HepG2 (cell line): ENCODE measurements around the gene MAPK6. TPM values are rescaled to one million over a fixed set of nuclear protein-coding genes. Genes with fewer than 3 reads are reported as not detected.
A peak's percentile ranks its signal among the peaks of the same experiment; 100 is the strongest.

Experiments
- ARHGAP35 ChIP-seq: sonication (generic); formaldehyde crosslinking; IDR thresholded peaks from 2 replicates; pipeline ENCODE4 v1.9.0; 2022; ENCODE audit warnings: mild to moderate bottlenecking, inconsistent platforms, moderate library complexity, missing genetic modification reagents, borderline replicate concordance
- ELF1 ChIP-seq: sonication (generic); formaldehyde crosslinking; IDR thresholded peaks from 2 replicates; pipeline ENCODE4 v1.4.0; 2020; ENCODE audit warnings: missing genetic modification reagents
- ELF3 ChIP-seq: IDR thresholded peaks from 2 replicates; pipeline ENCODE4 v1.6.1; 2016; ENCODE audit warnings: missing genetic modification reagents, missing compliant biosample characterization
- FOXP1 ChIP-seq, 2 experiments: fragments of 450-650 bp in 1 of 2; IDR thresholded peaks; 2 replicates each; pipeline ENCODE4 v1.6.1; 2017 to 2018; ENCODE audit warnings: antibody characterized with exemption in 1 of 2
- GZF1 ChIP-seq: sonication (generic); formaldehyde crosslinking; IDR thresholded peaks from 2 replicates; pipeline ENCODE4 v1.5.1; 2020; ENCODE audit warnings: mild to moderate bottlenecking, missing genetic modification reagents
- PPARG ChIP-seq: conservative IDR thresholded peaks from 2 replicates; pipeline ENCODE4 v1.6.1; 2016; ENCODE audit warnings: missing biosample characterization, missing genetic modification reagents
- RXRB ChIP-seq: IDR thresholded peaks from 2 replicates; pipeline ENCODE4 v1.6.1; 2016; ENCODE audit warnings: borderline replicate concordance, missing genetic modification reagents, missing compliant biosample characterization
- SALL1 ChIP-seq: sonication (generic); formaldehyde crosslinking; IDR thresholded peaks from 2 replicates; pipeline ENCODE4 v1.8.0; 2022; ENCODE audit warnings: mild to moderate bottlenecking, missing genetic modification reagents
- SAP130 ChIP-seq: IDR thresholded peaks from 2 replicates; pipeline ENCODE4 v1.6.1; 2016; ENCODE audit warnings: low read depth
- SYNCRIP ChIP-seq: fragments of 200-400 bp; formaldehyde crosslinking; IDR thresholded peaks from 2 replicates; pipeline ENCODE4 v1.6.1; 2018; ENCODE audit warnings: mild to moderate bottlenecking, low read depth, low read length; ENCODE audit not compliant: insufficient read depth
- TCF7 ChIP-seq: sonication (generic); IDR thresholded peaks from 2 replicates; pipeline ENCODE4 v1.6.1; 2016; ENCODE audit warnings: antibody characterized with exemption, low read depth
- ZBTB38 ChIP-seq: sonication (generic); formaldehyde crosslinking; IDR thresholded peaks from 2 replicates; pipeline ENCODE4 v1.5.1; 2020; ENCODE audit warnings: mild to moderate bottlenecking, missing genetic modification reagents
- ZFYVE20 ChIP-seq: sonication (generic); formaldehyde crosslinking; IDR thresholded peaks from 2 replicates; pipeline ENCODE4 v1.8.0; 2023; ENCODE audit warnings: low read depth, mild to moderate bottlenecking, moderate library complexity, missing genetic modification reagents, borderline replicate concordance
- polyA plus RNA-seq, 8 experiments: library from polyadenylated mRNA; depleted of rRNA in 3 of 8; stranded (reverse) in 7 of 8; unstranded in 1 of 8; fragments of >200 nt; fragmentation: Illumina TruSeq in 4 of 8; extraction: Trizol in 4 of 8; gene quantifications; 2 replicates each; pipeline versions ENCODE4 v1.2.1 to v1.2.3, GENCODE V29; 2011 to 2016; ENCODE audit warnings: low read depth in 4 of 8, missing spikeins in 1 of 8, mixed read lengths in 1 of 8; ENCODE audit not compliant: insufficient read depth in 1 of 8
- total RNA-seq, 5 experiments: library from RNA; depleted of rRNA; stranded (reverse); fragments of >200 nt; fragmentation: Illumina TruSeq; extraction: Trizol; gene quantifications; 2 replicates each; pipeline ENCODE4 v1.2.3, GENCODE V29; 2016; ENCODE audit warnings: low read depth in 1 of 5
- TF ChIP-seq, protein P1 (sequence below): sonication (generic); formaldehyde crosslinking; IDR thresholded peaks from 2 replicates; pipeline ENCODE4 v1.4.0; 2020; ENCODE audit warnings: missing genetic modification reagents
- TF ChIP-seq, protein P2 (sequence below): sonication (generic); formaldehyde crosslinking; IDR thresholded peaks from 2 replicates; pipeline ENCODE4 v1.5.0; 2020; ENCODE audit warnings: missing genetic modification reagents

MAPK6 gene
- total and polyA plus RNA-seq, 2 of the 13 experiments (the other 11 are each of a cell fraction or from before 2014, with no cell fraction given) = 89.5 to 99.7 TPM

DNA sequence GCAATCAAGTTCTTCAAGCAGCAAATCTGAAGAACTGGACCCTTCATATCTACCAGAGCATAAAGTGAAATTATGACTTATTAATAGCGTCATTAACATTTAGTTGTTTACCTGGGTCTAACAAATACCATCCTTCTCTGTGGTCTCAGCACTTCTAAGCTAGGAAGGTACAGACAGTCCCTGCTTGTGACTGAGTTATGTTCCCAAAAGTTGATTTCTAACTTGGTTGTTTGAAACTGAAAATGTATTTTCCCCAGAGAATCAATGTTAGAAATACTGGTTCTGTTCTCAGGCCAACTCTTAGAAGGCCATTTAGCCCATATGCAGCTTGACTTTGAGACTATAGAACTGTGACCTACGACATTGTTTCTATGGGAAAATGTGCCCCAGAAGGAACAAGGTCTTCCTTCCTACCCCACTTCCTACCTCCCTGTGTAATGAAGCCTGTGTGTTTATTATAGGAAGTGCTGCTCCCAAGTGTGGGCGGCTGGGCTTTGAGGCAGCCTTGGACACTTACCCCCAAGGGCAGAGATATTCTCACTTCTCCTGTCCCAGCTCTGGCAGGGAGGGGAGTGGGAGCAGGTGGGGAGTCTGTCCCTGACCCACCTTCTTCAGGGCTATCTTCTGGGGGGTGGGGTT, 12.2 kb upstream of the MAPK6 start (continued):
- TF ChIP-seq GZF1 (CRISPR knock-in tag) = 0 out of 2 replicates have a peak, but pooled peaks have one; percentile 34
- TF ChIP-seq, protein P1, sequence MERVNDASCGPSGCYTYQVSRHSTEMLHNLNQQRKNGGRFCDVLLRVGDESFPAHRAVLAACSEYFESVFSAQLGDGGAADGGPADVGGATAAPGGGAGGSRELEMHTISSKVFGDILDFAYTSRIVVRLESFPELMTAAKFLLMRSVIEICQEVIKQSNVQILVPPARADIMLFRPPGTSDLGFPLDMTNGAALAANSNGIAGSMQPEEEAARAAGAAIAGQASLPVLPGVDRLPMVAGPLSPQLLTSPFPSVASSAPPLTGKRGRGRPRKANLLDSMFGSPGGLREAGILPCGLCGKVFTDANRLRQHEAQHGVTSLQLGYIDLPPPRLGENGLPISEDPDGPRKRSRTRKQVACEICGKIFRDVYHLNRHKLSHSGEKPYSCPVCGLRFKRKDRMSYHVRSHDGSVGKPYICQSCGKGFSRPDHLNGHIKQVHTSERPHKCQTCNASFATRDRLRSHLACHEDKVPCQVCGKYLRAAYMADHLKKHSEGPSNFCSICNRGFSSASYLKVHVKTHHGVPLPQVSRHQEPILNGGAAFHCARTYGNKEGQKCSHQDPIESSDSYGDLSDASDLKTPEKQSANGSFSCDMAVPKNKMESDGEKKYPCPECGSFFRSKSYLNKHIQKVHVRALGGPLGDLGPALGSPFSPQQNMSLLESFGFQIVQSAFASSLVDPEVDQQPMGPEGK (CRISPR knock-in tag) = 0 out of 2 replicates have a peak, but pooled peaks have one; percentile 29
- 0 out of 2 replicates have a peak, but pooled peaks have one; percentile 24 for TF ChIP-seq ELF1 (CRISPR knock-in tag)
- TF ChIP-seq SAP130 (CRISPR knock-in tag) = peak; percentile 9; the same call in 1 of the 2 replicates
- no peak for TF ChIP-seq ARHGAP35 (CRISPR knock-in tag)
- TF ChIP-seq, protein P2, sequence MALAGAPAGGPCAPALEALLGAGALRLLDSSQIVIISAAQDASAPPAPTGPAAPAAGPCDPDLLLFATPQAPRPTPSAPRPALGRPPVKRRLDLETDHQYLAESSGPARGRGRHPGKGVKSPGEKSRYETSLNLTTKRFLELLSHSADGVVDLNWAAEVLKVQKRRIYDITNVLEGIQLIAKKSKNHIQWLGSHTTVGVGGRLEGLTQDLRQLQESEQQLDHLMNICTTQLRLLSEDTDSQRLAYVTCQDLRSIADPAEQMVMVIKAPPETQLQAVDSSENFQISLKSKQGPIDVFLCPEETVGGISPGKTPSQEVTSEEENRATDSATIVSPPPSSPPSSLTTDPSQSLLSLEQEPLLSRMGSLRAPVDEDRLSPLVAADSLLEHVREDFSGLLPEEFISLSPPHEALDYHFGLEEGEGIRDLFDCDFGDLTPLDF (CRISPR knock-in tag) = no peak
- no peak for TF ChIP-seq FOXP1 (IDR thresholded peaks at IDR 0.05)
- peak; percentile 29; the same call in 1 of the 2 replicates for TF ChIP-seq FOXP1 (CRISPR knock-in tag; IDR thresholded peaks at IDR 0.05)
- TF ChIP-seq PPARG = peak; percentile 74
- peak; percentile 49; the same call in 1 of the 2 replicates for TF ChIP-seq SALL1
- no peak for TF ChIP-seq ZFYVE20
- TF ChIP-seq ZBTB38 (CRISPR knock-in tag) = peak; percentile 52; the same call in 1 of the 2 replicates
- TF ChIP-seq RXRB (CRISPR knock-in tag) = peak; percentile 41; the same call in 1 of the 2 replicates
- TF ChIP-seq TCF7 = peak; percentile 41; the same call in 1 of the 2 replicates
- TF ChIP-seq ELF3 = peak; percentile 24; the same call in 1 of the 2 replicates
- TF ChIP-seq SYNCRIP = no peak
